Measurements from ENCODE around the gene ST6GALNAC3.

The ST6GALNAC3 gene

DNA sequence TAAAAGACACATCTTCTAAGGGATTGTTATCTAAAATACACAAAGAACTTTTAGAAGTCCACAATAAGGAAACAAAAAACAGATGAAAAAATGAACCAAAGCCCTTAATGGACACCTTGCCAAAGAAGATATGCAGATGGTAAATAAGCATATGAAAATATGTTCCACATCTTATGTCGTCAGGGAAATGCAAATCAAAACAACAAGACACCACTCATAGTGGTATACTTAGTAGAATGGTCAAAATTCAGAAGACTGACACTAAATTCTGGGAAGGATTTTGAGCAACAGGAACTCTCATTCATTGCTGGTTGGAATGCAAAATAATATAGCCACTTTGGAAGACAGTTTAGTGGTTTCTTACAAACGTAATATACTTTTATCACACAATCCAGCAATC is 587.0 kb downstream of the ST6GALNAC3 start:
- DNase-seq: no peak

- DNase-seq: no peak
These were observed 592.0 kb downstream of the ST6GALNAC3 start for GRCh38 chr1:76666499-76666898.

- DNase-seq: no peak
These were observed 593.5 kb downstream of the ST6GALNAC3 start for GRCh38 chr1:76668046-76668445.

GRCh38 chr1:76669131-76669530 is 594.6 kb downstream of the ST6GALNAC3 start:
- no peak for DNase-seq

DNA sequence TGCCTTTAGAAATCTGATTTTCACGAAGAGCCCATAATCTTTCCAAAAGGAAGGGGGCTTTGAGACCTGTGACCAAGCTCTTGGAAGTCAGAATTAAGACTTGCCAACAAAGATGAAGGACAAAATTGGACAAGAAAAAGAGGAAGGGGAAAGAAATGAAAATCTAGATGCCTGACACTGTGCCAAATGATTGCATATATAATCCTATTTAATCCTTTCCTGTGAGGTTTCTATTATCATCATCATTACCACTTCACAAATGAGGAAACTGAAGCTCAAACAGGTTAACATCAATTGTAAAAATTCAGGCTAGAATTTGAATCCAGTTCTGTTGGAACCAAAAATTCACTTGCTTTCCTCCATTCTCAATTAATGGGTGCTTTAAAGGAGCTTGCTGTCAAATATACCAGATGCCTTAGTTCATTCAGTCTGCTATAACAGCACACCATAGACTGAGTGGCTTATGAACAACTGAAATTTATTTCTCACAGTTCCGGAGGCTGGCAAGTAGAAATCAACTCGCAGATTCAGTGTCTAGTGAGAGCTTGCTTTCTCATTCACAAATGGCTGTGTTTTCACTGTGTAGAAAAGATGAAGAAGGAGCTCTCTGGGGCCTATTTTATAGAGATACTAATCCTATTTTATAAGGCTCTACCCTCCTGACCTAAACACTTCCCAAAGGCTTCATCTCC is 595.2 kb downstream of the ST6GALNAC3 start:
- no peak for DNase-seq

- no peak for DNase-seq
These were observed 600.2 kb downstream of the ST6GALNAC3 start for GRCh38 chr1:76674689-76675210.

DNA sequence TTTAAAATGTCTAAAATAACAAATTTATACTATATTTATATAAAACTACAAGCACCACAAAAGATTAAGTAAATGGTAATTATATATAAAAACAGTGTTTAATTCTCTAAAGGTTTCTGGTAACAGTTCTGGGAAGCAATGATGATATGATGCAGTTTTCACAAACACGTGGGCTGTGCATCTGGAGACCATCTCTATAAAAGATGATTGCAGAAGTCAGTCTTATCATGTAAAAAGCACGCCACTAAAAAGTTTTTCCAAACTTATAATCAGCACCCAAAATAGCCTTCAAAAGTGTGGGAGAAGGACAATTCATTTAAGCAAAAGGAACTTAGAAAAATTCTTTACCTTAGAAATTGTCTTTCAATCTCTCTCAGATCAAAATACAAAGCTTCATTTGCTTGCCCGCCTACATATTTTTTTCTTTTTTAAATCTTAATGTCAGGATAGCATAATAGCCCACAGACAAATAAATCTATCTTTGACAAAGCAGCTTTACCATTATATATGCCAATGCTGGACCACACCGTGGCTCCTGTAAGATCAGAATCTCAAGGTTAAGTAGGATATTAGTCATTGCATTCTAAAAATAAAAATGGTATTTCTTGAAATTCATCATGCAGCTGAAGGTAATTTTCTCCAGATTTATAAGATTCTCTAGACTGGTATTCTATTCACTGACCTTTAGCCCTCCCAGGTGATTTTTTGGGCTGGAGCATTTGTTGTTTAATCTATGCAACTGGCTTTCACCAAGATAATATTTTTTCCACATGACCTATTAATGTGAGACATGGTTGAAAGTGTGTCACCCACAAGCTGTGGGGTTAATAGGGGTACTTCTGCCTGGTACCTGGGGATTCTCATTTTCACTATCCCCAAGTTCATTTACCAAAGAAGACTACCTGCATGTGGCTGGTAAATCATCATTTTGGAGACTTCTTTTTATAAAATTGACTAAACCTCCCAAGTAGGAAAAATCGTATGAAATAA is 603.2 kb downstream of the ST6GALNAC3 start:
- no peak for DNase-seq

- DNase-seq: no peak
These were observed 605.1 kb downstream of the ST6GALNAC3 start for GRCh38 chr1:76679534-76680152.

DNA sequence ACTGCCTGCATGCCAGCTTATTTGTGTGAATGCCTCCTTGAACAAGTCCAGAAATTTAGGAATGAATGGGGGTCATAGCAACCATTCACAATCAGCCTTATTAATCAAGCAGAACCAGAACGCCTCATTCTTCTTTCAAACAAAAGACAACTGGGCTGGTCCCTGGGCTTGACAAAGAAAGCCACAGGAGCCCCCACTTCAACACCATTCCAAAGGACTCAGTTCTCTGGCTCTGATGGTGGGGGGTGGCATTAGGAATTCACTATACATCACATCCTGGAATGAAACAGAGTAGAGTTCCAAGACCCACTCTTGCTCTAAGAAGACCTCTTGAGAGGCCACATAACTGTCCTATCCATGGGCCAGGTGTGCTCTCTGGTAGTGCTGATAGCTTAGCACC is 606.1 kb downstream of the ST6GALNAC3 start:
- DNase-seq: no peak

GRCh38 chr1:76682138-76682537 is 607.6 kb downstream of the ST6GALNAC3 start:
- no peak for DNase-seq
